Esophagus squamous epithelium (tissue), 5 donors: ENCODE measurements around the gene NT5DC2. TPM values are rescaled to one million over a fixed set of nuclear protein-coding genes. Genes with fewer than 3 reads are reported as not detected.

Experiments
- DNase-seq: peaks from one replicate; lab custom pipeline; 2025; lab: John Stamatoyannopoulos, UW
- H3K27ac ChIP-seq, 4 donors: fragments of 200-600 bp; sonication (generic); one replicate each; pipeline ENCODE4 v1.5.1; 2016 to 2019; ENCODE audit warnings: mild to moderate bottlenecking in 1 of 4
- H3K27me3 ChIP-seq, 4 donors: fragments of 200-600 bp; sonication (generic); 1 replicate in 3 of 4; 2 replicates in 1 of 4; pipeline versions ENCODE4 v1.5.1 to v1.6.0; 2017 to 2021; ENCODE audit warnings: antibody characterized with exemption in 1 of 4
- H3K36me3 ChIP-seq, 3 donors: fragments of 200-600 bp; sonication (generic); one replicate each; pipeline ENCODE4 v1.5.1; 2016 to 2019
- H3K4me1 ChIP-seq, 3 donors: fragments of 200-600 bp; sonication (generic); one replicate each; pipeline ENCODE4 v1.5.1; 2017 to 2019
- H3K4me3 ChIP-seq, 4 donors: fragments of 200-600 bp; sonication (generic); 1 replicate in 3 of 4; 2 replicates in 1 of 4; pipeline ENCODE4 v1.5.1; 2016 to 2019; ENCODE audit warnings: mild to moderate bottlenecking in 2 of 4, moderate library complexity in 1 of 4
- H3K9me3 ChIP-seq, 3 donors: fragments of 200-600 bp; sonication (generic); one replicate each; pipeline ENCODE4 v1.5.1; 2016 to 2019
- CTCF ChIP-seq, 6 experiments: fragments of 450-650 bp in 4 of 6; fragments of 200-600 bp in 2 of 6; sonication (generic) in 2 of 6; IDR thresholded peaks; one replicate each; pipeline ENCODE4 v1.5.1; 2016 to 2019; ENCODE audit warnings: antibody characterized with exemption in 6 of 6, mild to moderate bottlenecking in 4 of 6, moderate library complexity in 4 of 6
- POLR2A ChIP-seq, 4 donors: fragments of 450-650 bp; IDR thresholded peaks; one replicate each; pipeline ENCODE4 v1.6.1; 2017; ENCODE audit warnings: antibody characterized with exemption in 4 of 4, mild to moderate bottlenecking in 4 of 4, moderate library complexity in 3 of 4
- WGBS, 2 donors: methylation state at CpG; one replicate each; pipeline ENCODE4 v1.1.5; 2018; 5-methylcytosine and 5-hydroxymethylcytosine counted together
- intact Hi-C: fragments of 100-400 bp; cut with DNase I; formaldehyde crosslinking; loops from one replicate; pipeline ENCODE4 v1.15.0; 2022
- total RNA-seq, 4 donors: library from RNA; depleted of rRNA; stranded (reverse); fragments of >200 nt; gene quantifications; one replicate each; pipeline ENCODE4 v1.1.0, GENCODE V29; 2016
- donor health status: DM: yes; HTN: yes; CAD: no.

NT5DC2 gene
- total RNA-seq, 4 donors from 2014 or later = 58.9 to 79.5 (median 70.2) TPM

GRCh38 chr3:52489453-52489852, 44.2 kb downstream of the NT5DC2 start:
- intact Hi-C loops = no loop called here
- DNase-seq = no peak
- Histone ChIP-seq H3K27ac (peak overlapping the region in 3 of 4 donors; percentile 11 to 81 (median 72)), H3K36me3 (peaks cover 51 to 91% (median 66%) of the 10 kb centered on the region in 3 donors), H3K27me3 (no peaks in the 10 kb centered on the region), H3K4me3 (no peak overlapping the region), H3K4me1 (peaks cover 9 to 74% (median 41%) of the 10 kb centered on the region in 3 donors), H3K9me3 (no peaks in the 10 kb centered on the region)
- TF ChIP-seq CTCF (IDR thresholded peaks at IDR 0.05) = no peak
- 80 to 92% methylated on average over 1 to 5 of the region's 18 CpGs for WGBS, 2 donors

GRCh38 chr3:52488746-52489145, 44.9 kb downstream of the NT5DC2 start:
- WGBS, 2 donors = 90 to 94% methylated on average over 2 to 3 of the region's 3 CpGs
- H3K27me3 ChIP-seq = no peaks in the 10 kb centered on the region
- no peak overlapping the region for H3K27ac ChIP-seq
- TF ChIP-seq POLR2A (IDR thresholded peaks at IDR 0.05) (no peak), CTCF (IDR thresholded peaks at IDR 0.05) (no peak)
- intact Hi-C loops = no loop called here
- no peak for DNase-seq
- peaks cover 15 to 74% (median 39%) of the 10 kb centered on the region in 3 donors for H3K4me1 ChIP-seq
- peaks cover 51 to 90% (median 66%) of the 10 kb centered on the region in 3 donors for H3K36me3 ChIP-seq
- H3K4me3 ChIP-seq = no peak overlapping the region
- no peaks in the 10 kb centered on the region for H3K9me3 ChIP-seq

GRCh38 chr3:52487788-52488691, 45.6 kb downstream of the NT5DC2 start:
- H3K36me3 ChIP-seq = peaks cover 52 to 84% (median 64%) of the 10 kb centered on the region in 3 donors
- no peaks in the 10 kb centered on the region for H3K9me3 ChIP-seq
- TF ChIP-seq CTCF (IDR thresholded peaks at IDR 0.05) = no peak
- TF ChIP-seq POLR2A (IDR thresholded peaks at IDR 0.05) = no peak
- H3K27me3 ChIP-seq = no peaks in the 10 kb centered on the region
- H3K4me1 ChIP-seq = peaks cover 22 to 74% (median 44%) of the 10 kb centered on the region in 3 donors
- no peak for DNase-seq
- H3K4me3 ChIP-seq = no peak overlapping the region
- H3K27ac ChIP-seq = no peak overlapping the region
- 95 to 98% methylated on average over 36 to 39 of the region's 59 CpGs for WGBS, 2 donors
- intact Hi-C loops = no loop called here

GRCh38 chr3:52487050-52487787, 46.4 kb downstream of the NT5DC2 start:
- intact Hi-C loops = no loop called here
- H3K4me1 ChIP-seq = peaks cover 23 to 74% (median 50%) of the 10 kb centered on the region in 3 donors
- TF ChIP-seq POLR2A (IDR thresholded peaks at IDR 0.05) (no peak), CTCF (IDR thresholded peaks at IDR 0.05) (no peak)
- DNase-seq = no peak
- H3K36me3 ChIP-seq = peaks cover 48 to 84% (median 62%) of the 10 kb centered on the region in 3 donors
- no peaks in the 10 kb centered on the region for H3K9me3 ChIP-seq
- 91 to 92% methylated on average over 23 to 30 of the region's 31 CpGs for WGBS, 2 donors
- no peak overlapping the region for H3K4me3 ChIP-seq
- no peaks in the 10 kb centered on the region for H3K27me3 ChIP-seq
- no peak overlapping the region for H3K27ac ChIP-seq
